GM12878 (cell line): ENCODE results near the gene RNASE13. TPM values are rescaled to one million over a fixed set of nuclear protein-coding genes. Genes with fewer than 3 reads are reported as not detected.

ENCODE experiments used
- ATAC-seq: fragments of 200-7000 bp; cut with Tn5 transposase; 3 replicates; pipeline ENCODE4 v1.9.1; 2020; ENCODE audit warnings: mild to moderate bottlenecking, moderate library complexity
- BruUV-seq: library from RNA; stranded (reverse); fragments of 400-500 nt; replicated peaks from 2 replicates; lab custom pipeline; 2021; lab: Mats Ljungman, UMichigan
- CTCF ChIA-PET: fragments of 300-600 bp; sonication (Branson Sonifier 250); formaldehyde crosslinking; extraction: SDS; loops from one replicate; lab custom pipeline; 2021; ENCODE audit warnings: inconsistent platforms; lab: Yijun Ruan, JAX
- POLR2A ChIA-PET: fragments of 350-600 bp; formaldehyde crosslinking; extraction: SDS; loops from one replicate; lab custom pipeline; 2021; ENCODE audit warnings: inconsistent platforms; lab: Charles Lee
- RAD21 ChIA-PET: fragments of 300-600 bp; sonication (Branson Sonifier 250); formaldehyde crosslinking; loops from one replicate; lab custom pipeline; 2023; ENCODE audit warnings: antibody characterized with exemption; ENCODE audit not compliant: unreplicated experiment; lab: Charles Lee
- SMC1A ChIA-PET: fragments of 300-600 bp; sonication (Branson Sonifier 250); formaldehyde crosslinking; loops from one replicate; lab custom pipeline; 2023; ENCODE audit not compliant: unreplicated experiment, uncharacterized antibody; lab: Charles Lee
- DNase-seq: peaks from one replicate; pipeline ENCODE4 v3.0.0-alpha.2; 2011; ENCODE audit warnings: low read depth, low spot score
- FAIRE-seq: peaks from 3 replicates; lab custom pipeline; 2011; peaks lifted over from hg19 to GRCh38; lab: Jason Lieb, UNC
- H2AFZ ChIP-seq: 2 replicates; pipeline ENCODE4 v1.6.0; 2011; ENCODE audit warnings: low read depth, low read length, control low read depth; ENCODE audit not compliant: control insufficient read depth
- H3K27ac ChIP-seq: 2 replicates; pipeline ENCODE4 v1.5.1; 2011; ENCODE audit warnings: control low read depth; ENCODE audit not compliant: control insufficient read depth, insufficient read depth
- H3K27me3 ChIP-seq, 2 experiments: replicated peaks in 1 of 2; 2 replicates each; pipeline versions ENCODE4 v1.6.0 to v1.6.1; 2011; ENCODE audit warnings: low read length in 1 of 2; ENCODE audit not compliant: control insufficient read depth in 2 of 2, insufficient read depth in 2 of 2
- H3K36me3 ChIP-seq, 2 experiments: 2 replicates each; pipeline ENCODE4 v1.5.1; 2011; ENCODE audit warnings: low read length in 1 of 2; ENCODE audit not compliant: control insufficient read depth in 2 of 2, insufficient read depth in 2 of 2
- H3K4me1 ChIP-seq: 2 replicates; pipeline ENCODE4 v1.6.1; 2011; ENCODE audit warnings: mild to moderate bottlenecking, low read length, moderate library complexity, mixed read lengths; ENCODE audit not compliant: control insufficient read depth, insufficient read depth
- H3K4me2 ChIP-seq: 2 replicates; pipeline ENCODE4 v1.6.0; 2011; ENCODE audit warnings: control low read depth; ENCODE audit not compliant: control insufficient read depth, insufficient read depth
- H3K4me3 ChIP-seq: fragments of 200-600 bp; sonication (generic); 2 replicates; pipeline ENCODE4 v1.5.1; 2016
- H3K79me2 ChIP-seq: 2 replicates; pipeline ENCODE4 v1.6.0; 2011; ENCODE audit warnings: low read length; ENCODE audit not compliant: control insufficient read depth, insufficient read depth
- H3K9ac ChIP-seq: 2 replicates; pipeline ENCODE4 v1.8.0; 2011; ENCODE audit warnings: low read length, control low read depth, mixed read lengths; ENCODE audit not compliant: control insufficient read depth, insufficient read depth
- H3K9me3 ChIP-seq: replicated peaks from 3 replicates; pipeline ENCODE4 v1.5.1; 2011; ENCODE audit warnings: mild to moderate bottlenecking, low read length; ENCODE audit not compliant: control insufficient read depth, insufficient read depth
- H4K20me1 ChIP-seq: 2 replicates; pipeline ENCODE4 v1.6.0; 2011; ENCODE audit not compliant: control insufficient read depth, insufficient read depth
- WGBS: methylation state at CpG from one replicate; pipeline ENCODE4 v1.1.6; 2016; ENCODE audit warnings: low lambda C conversion rate; ENCODE audit not compliant: insufficient replicate concordance, insufficient coverage; ENCODE audit errors: missing lambda C conversion rate; 5-methylcytosine and 5-hydroxymethylcytosine counted together
- in situ Hi-C: fragments of 300-500 bp; cut with MboI; formaldehyde crosslinking; loops from 9 replicates; pipeline ENCODE4 v1.14.3; 2018; ENCODE audit warnings: mixed read lengths
- intact Hi-C: fragments of 100-400 bp; cut with micrococcal nuclease; formaldehyde crosslinking; loops from one replicate; pipeline ENCODE4 v1.14.2; 2022; ENCODE audit not compliant: unreplicated experiment
- polyA plus RNA-seq, 11 experiments: library from polyadenylated mRNA; depleted of rRNA in 4 of 11; unstranded in 6 of 11; stranded (reverse) in 5 of 11; fragments of >200 nt; fragmentation: Nextera tagmentation in 4 of 11; fragmentation: Illumina TruSeq in 1 of 11; extraction: Ambion mirVana in 4 of 11; extraction: Trizol in 1 of 11; gene quantifications; 1 replicate in 1 of 11; 2 replicates in 10 of 11; pipeline versions ENCODE4 v1.2.1 to v1.2.3, GENCODE V29; 2011 to 2016; ENCODE audit warnings: inconsistent platforms in 2 of 11, missing spikeins in 2 of 11, low read depth in 1 of 11
- total RNA-seq, 4 experiments: library from RNA; depleted of rRNA in 3 of 4; stranded (reverse); fragments of >200 nt in 3 of 4; fragmentation: Illumina TruSeq in 1 of 4; extraction: Trizol in 1 of 4; gene quantifications; 2 replicates each; pipeline versions ENCODE4 v1.2.1 to v1.2.3, GENCODE V29; 2013 to 2021
- TF ChIP-seq, protein P1 (sequence below): fragments of 450-650 bp; IDR thresholded peaks from 2 replicates; pipeline ENCODE4 v1.6.1; 2017; ENCODE audit warnings: borderline replicate concordance

The RNASE13 gene
- total and polyA plus RNA-seq, 10 of the 15 experiments (the other 5 are each of a cell fraction or from before 2014, with no cell fraction given), result not detected

- no TSS peak for BruUV-seq
- POLR2A ChIA-PET, result no interaction called here
- CTCF ChIA-PET, result interaction anchor here (0.7 to 10.7 kb wide), 4 partner anchors 14 to 93 kb away, joined by 3 to 253 read pairs (median 6); partner anchors contain the start of gene TMEM253
Measured at GRCh38 chr14:21017528-21018245, 16.9 kb downstream of the RNASE13 start.

More at GRCh38 chr14:21017528-21018245, 16.9 kb downstream of the RNASE13 start:
- Histone ChIP-seq H3K27me3 (peaks cover 2 to 7% of the 10 kb centered on the region in 2 experiments; a peak in 3 of 4 replicates), H3K79me2 (no peaks in the 10 kb centered on the region), H3K4me1 (no peaks in the 10 kb centered on the region), H3K36me3 (no peaks in the 10 kb centered on the region), H3K4me2 (no peak overlapping the region), H2AFZ (no peak overlapping the region), H3K9me3 (no peaks in the 10 kb centered on the region), H3K27ac (no peak overlapping the region), H3K4me3 (no peak overlapping the region), H3K9ac (no peak overlapping the region), H4K20me1 (no peaks in the 10 kb centered on the region)
- in situ Hi-C loops, result loop anchor here (5.0 kb wide), 1 partner anchor 85 kb away; the partner anchor contains the start of gene TMEM253
- FAIRE-seq, result no peak
- SMC1A ChIA-PET, result interaction anchor here (0.9 to 2.2 kb wide), 3 partner anchors 22 to 88 kb away, joined by 3 to 11 read pairs (median 3); no protein-coding TSS in a partner anchor
- intact Hi-C loops, result no loop called here
- no peak for DNase-seq
- WGBS, result 51% methylated on average over 27 of the region's 28 CpGs
- RAD21 ChIA-PET, result interaction anchor here (1.2 kb wide), 1 partner anchor 75 kb away, joined by 4 read pairs; no protein-coding TSS in a partner anchor
- ATAC-seq, result no peak
- TF ChIP-seq, protein P1, sequence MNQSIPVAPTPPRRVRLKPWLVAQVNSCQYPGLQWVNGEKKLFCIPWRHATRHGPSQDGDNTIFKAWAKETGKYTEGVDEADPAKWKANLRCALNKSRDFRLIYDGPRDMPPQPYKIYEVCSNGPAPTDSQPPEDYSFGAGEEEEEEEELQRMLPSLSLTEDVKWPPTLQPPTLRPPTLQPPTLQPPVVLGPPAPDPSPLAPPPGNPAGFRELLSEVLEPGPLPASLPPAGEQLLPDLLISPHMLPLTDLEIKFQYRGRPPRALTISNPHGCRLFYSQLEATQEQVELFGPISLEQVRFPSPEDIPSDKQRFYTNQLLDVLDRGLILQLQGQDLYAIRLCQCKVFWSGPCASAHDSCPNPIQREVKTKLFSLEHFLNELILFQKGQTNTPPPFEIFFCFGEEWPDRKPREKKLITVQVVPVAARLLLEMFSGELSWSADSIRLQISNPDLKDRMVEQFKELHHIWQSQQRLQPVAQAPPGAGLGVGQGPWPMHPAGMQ, result no peak
